ENCODE results near the gene NEMP1. TPM values are rescaled to one million over a fixed set of nuclear protein-coding genes. Genes with fewer than 3 reads are reported as not detected.

The NEMP1 gene
- total and polyA plus RNA-seq, 4 experiments from 2014 or later: 4.6 to 27.2 (median 16.8) TPM

DNA sequence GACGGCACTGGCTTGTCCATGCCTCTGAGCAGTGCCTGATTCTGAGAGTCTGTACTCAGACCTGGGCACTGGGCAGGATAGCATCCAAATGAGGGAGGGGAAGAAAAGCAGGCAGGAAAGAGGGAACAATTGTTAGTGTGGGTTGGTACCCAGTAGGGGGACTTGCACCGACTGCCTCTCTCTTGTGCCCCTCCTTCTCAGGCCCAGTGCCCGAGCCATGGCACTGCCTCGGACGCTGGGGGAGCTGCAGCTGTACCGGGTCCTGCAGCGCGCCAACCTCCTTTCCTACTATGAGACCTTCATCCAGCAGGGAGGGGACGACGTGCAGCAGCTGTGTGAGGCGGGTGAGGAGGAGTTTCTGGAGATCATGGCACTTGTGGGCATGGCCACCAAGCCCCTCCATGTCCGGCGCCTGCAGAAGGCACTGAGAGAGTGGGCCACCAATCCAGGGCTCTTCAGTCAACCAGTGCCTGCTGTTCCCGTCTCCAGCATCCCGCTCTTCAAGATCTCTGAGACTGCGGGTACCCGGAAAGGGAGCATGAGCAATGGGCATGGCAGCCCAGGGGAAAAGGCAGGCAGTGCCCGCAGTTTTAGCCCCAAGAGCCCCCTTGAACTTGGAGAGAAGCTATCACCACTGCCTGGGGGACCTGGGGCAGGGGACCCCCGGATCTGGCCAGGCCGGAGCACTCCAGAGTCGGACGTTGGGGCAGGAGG, 12.5 kb upstream of the NEMP1 start:
- H3K9me3 Mint-ChIP-seq: no peaks in the 10 kb centered on the region
- peaks cover 17% of the 10 kb centered on the region for H3K36me3 ChIP-seq (ENCODE audit: insufficient read depth, low read length)
- peak overlapping the region; percentile 26 for H3K27ac ChIP-seq (ENCODE audit: low read depth, low read length)
- intact Hi-C loops (cut with micrococcal nuclease): no loop called here
- peaks cover 60% of the 10 kb centered on the region for H3K4me1 ChIP-seq (ENCODE audit: insufficient read depth, low read length)
- no peak overlapping the region for H3K4me3 ChIP-seq (ENCODE audit: low read length in 2 of 2)
- peak overlapping the region in 6 of 7 donors; percentile 50 to 93 (median 88) for H3K27ac Mint-ChIP-seq
- H3K36me3 Mint-ChIP-seq: peaks cover 2 to 50% of the 10 kb centered on the region in 2 donors
- no peaks in the 10 kb centered on the region for H3K27me3 ChIP-seq (ENCODE audit: insufficient read depth, low read length)
- no peaks in the 10 kb centered on the region for H3K9me3 ChIP-seq (ENCODE audit: control insufficient read depth in 1 of 2, low read length in 2 of 2)
- DNase-seq: peak in 1 of 5 donors; percentile 11
- peaks cover 35 to 86% (median 52%) of the 10 kb centered on the region in 4 donors for H3K4me1 Mint-ChIP-seq
- ChIA-PET CTCF (ENCODE audit: partially characterized antibody) (interaction anchor here (1.4 to 11.0 kb wide), 8 partner anchors 8 to 80 kb away, joined by 4 to 184 read pairs (median 10); partner anchors contain the start of genes NEMP1 and STAT6), POLR2A (ENCODE audit: partially characterized antibody) (interaction anchor here (1.0 to 17.6 kb wide), 5 partner anchors 10 to 27 kb away, joined by 3 to 622 read pairs (median 108); partner anchors contain the start of genes NEMP1 and STAT6)
- peak overlapping the region; percentile 61 to 95 (median 81) for H3K4me3 Mint-ChIP-seq
- no peaks in the 10 kb centered on the region for H3K27me3 Mint-ChIP-seq

DNA sequence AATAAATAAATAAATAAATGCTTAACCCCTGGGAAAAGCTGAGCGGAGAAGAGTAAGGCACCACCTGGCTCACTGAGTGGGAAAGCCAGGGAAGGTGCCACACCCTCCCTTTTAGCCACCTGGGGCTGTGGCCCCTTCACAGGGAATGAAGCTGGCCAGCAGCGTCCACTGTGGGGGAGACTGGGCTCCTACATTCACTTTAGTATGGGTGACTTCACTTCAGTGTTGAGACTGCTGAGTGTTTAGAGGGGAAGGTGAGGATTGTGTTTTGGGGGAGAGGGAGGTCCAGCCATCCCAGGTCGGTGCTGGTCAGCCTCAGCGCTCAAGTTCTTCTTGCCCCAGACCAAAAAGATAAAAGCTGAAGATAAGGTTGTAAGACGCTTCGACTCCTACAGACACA, 11.9 kb upstream of the NEMP1 start:
- no peaks in the 10 kb centered on the region for H3K27me3 Mint-ChIP-seq
- peak in 1 of 5 donors; percentile 17 for DNase-seq
- no peaks in the 10 kb centered on the region for H3K9me3 Mint-ChIP-seq
- H3K36me3 Mint-ChIP-seq: peaks cover 0 to 45% of the 10 kb centered on the region in 2 donors
- H3K4me3 Mint-ChIP-seq: peak overlapping the region; percentile 61 to 95 (median 81)
- peak overlapping the region; percentile 26 for H3K27ac ChIP-seq (ENCODE audit: low read depth, low read length)
- H3K27ac Mint-ChIP-seq: peak overlapping the region; percentile 50 to 93 (median 87)
- H3K36me3 ChIP-seq (ENCODE audit: insufficient read depth, low read length): peaks cover 13% of the 10 kb centered on the region
- peaks cover 66% of the 10 kb centered on the region for H3K4me1 ChIP-seq (ENCODE audit: insufficient read depth, low read length)
- ChIA-PET CTCF (ENCODE audit: partially characterized antibody) (interaction anchor here (1.6 to 11.0 kb wide), 4 partner anchors 8 to 20 kb away, joined by 6 to 184 read pairs (median 58); partner anchors contain the start of genes NEMP1 and STAT6), POLR2A (ENCODE audit: partially characterized antibody) (interaction anchor here (8.8 to 17.6 kb wide), 3 partner anchors 12 to 19 kb away, joined by 108 to 622 read pairs (median 154); partner anchors contain the start of genes NEMP1 and STAT6)
- H3K9me3 ChIP-seq (ENCODE audit: control insufficient read depth in 1 of 2, low read length in 2 of 2): no peaks in the 10 kb centered on the region
- peaks cover 39 to 88% (median 58%) of the 10 kb centered on the region in 4 donors for H3K4me1 Mint-ChIP-seq
- no peaks in the 10 kb centered on the region for H3K27me3 ChIP-seq (ENCODE audit: insufficient read depth, low read length)
- intact Hi-C loops (cut with micrococcal nuclease): no loop called here
- H3K4me3 ChIP-seq (ENCODE audit: low read length in 2 of 2): no peak overlapping the region

GRCh38 chr12:57089271-57090245, 11.0 kb upstream of the NEMP1 start:
- no peaks in the 10 kb centered on the region for H3K27me3 Mint-ChIP-seq
- DNase-seq: peak; percentile 26 to 53 (median 36)
- intact Hi-C loops (cut with micrococcal nuclease): loop anchor here (5.0 kb wide), 3 partner anchors 452 to 758 kb away; partner anchors contain the start of genes CDK4 and CTDSP2
- peak overlapping the region; percentile 53 for H3K27ac ChIP-seq (ENCODE audit: low read depth, low read length)
- H3K36me3 Mint-ChIP-seq: peaks cover 0 to 39% of the 10 kb centered on the region in 2 donors
- POLR2A ChIA-PET (ENCODE audit: partially characterized antibody): interaction anchor here (0.5 to 17.6 kb wide), 8 partner anchors 9 to 460 kb away, joined by 4 to 622 read pairs (median 22); partner anchors contain the start of genes BAZ2A, LRP1, NEMP1 and SHMT2
- no peaks in the 10 kb centered on the region for H3K27me3 ChIP-seq (ENCODE audit: insufficient read depth, low read length)
- no peaks in the 10 kb centered on the region for H3K9me3 ChIP-seq (ENCODE audit: control insufficient read depth in 1 of 2, low read length in 2 of 2)
- peaks cover 44 to 84% (median 60%) of the 10 kb centered on the region in 4 donors for H3K4me1 Mint-ChIP-seq
- CTCF ChIA-PET (ENCODE audit: partially characterized antibody): interaction anchor here (0.6 to 11.0 kb wide), 5 partner anchors 9 to 158 kb away, joined by 3 to 184 read pairs (median 8); partner anchors contain the start of genes NEMP1 and STAT6
- peaks cover 62% of the 10 kb centered on the region for H3K4me1 ChIP-seq (ENCODE audit: insufficient read depth, low read length)
- peak overlapping the region; percentile 67 to 76 for H3K4me3 ChIP-seq (ENCODE audit: low read length in 2 of 2)
- peaks cover 12% of the 10 kb centered on the region for H3K36me3 ChIP-seq (ENCODE audit: insufficient read depth, low read length)
- no peaks in the 10 kb centered on the region for H3K9me3 Mint-ChIP-seq
- peak overlapping the region; percentile 85 to 96 (median 93) for H3K27ac Mint-ChIP-seq
- peak overlapping the region; percentile 92 to 95 (median 94) for H3K4me3 Mint-ChIP-seq

GRCh38 chr12:57088354-57089270, 10.0 kb upstream of the NEMP1 start, which contains the start of gene NAB2:
Gene NAB2 (plus strand): TSS chr12:57089114. CDS start chr12:57089272, 158 bp downstream.
- Mint-ChIP-seq H3K36me3 (peaks cover 0 to 37% of the 10 kb centered on the region in 2 donors), H3K4me3 (peak within 1 kb of the TSS; percentile 92 to 98 (median 95)), H3K4me1 (peaks cover 40 to 77% (median 53%) of the 10 kb centered on the region in 4 donors), H3K27me3 (no peaks in the 10 kb centered on the region), H3K9me3 (no peaks in the 10 kb centered on the region), H3K27ac (peak within 1 kb of the TSS; percentile 97 to 99 (median 98))
- intact Hi-C loops (cut with micrococcal nuclease): loop anchor here (1.0 to 5.0 kb wide), 5 partner anchors 10 to 759 kb away; partner anchors contain the start of genes CDK4, CTDSP2, NEMP1 and STAT6
- POLR2A ChIA-PET (ENCODE audit: partially characterized antibody): interaction anchor here (0.6 to 17.6 kb wide), 12 partner anchors 10 to 970 kb away, joined by 3 to 622 read pairs (median 6); partner anchors contain the start of genes BAZ2A, GLI1, LRP1 and NEMP1
- Histone ChIP-seq H3K36me3 (ENCODE audit: insufficient read depth, low read length) (peaks cover 9% of the 10 kb centered on the region), H3K4me1 (ENCODE audit: insufficient read depth, low read length) (peaks cover 52% of the 10 kb centered on the region), H3K27me3 (ENCODE audit: insufficient read depth, low read length) (no peaks in the 10 kb centered on the region), H3K9me3 (ENCODE audit: control insufficient read depth in 1 of 2, low read length in 2 of 2) (no peaks in the 10 kb centered on the region), H3K4me3 (ENCODE audit: low read length in 2 of 2) (peak within 1 kb of the TSS; percentile 90 to 91), H3K27ac (ENCODE audit: low read depth, low read length) (peak within 1 kb of the TSS; percentile 97)
- DNase-seq: peak; percentile 89 to 94 (median 92)
- CTCF ChIA-PET (ENCODE audit: partially characterized antibody): interaction anchor here (1.6 to 11.0 kb wide), 3 partner anchors 9 to 22 kb away, joined by 6 to 184 read pairs (median 109); partner anchors contain the start of genes NEMP1 and STAT6

- peaks cover 35 to 69% (median 46%) of the 10 kb centered on the region in 4 donors for H3K4me1 Mint-ChIP-seq
Measured at GRCh38 chr12:57087691-57088353, 9.2 kb upstream of the NEMP1 start.

More at GRCh38 chr12:57087691-57088353, 9.2 kb upstream of the NEMP1 start:
- Mint-ChIP-seq H3K36me3 (peaks cover 0 to 34% of the 10 kb centered on the region in 2 donors), H3K4me3 (peak overlapping the region; percentile 90 to 98 (median 95)), H3K27me3 (no peaks in the 10 kb centered on the region), H3K9me3 (no peaks in the 10 kb centered on the region), H3K27ac (peak overlapping the region; percentile 97 to 99 (median 98))
- peak overlapping the region; percentile 97 for H3K27ac ChIP-seq (ENCODE audit: low read depth, low read length)
- H3K4me3 ChIP-seq (ENCODE audit: low read length in 2 of 2): peak overlapping the region; percentile 90 to 91
- ChIA-PET CTCF (ENCODE audit: partially characterized antibody) (interaction anchor here (8.9 to 11.0 kb wide), 2 partner anchors 16 to 23 kb away, joined by 109 to 184 read pairs; partner anchors contain the start of gene STAT6), POLR2A (ENCODE audit: partially characterized antibody) (interaction anchor here (0.6 to 17.6 kb wide), 10 partner anchors 9 to 969 kb away, joined by 3 to 622 read pairs (median 8); partner anchors contain the start of genes GLI1, LRP1, NEMP1 and SHMT2)
- DNase-seq: peak; percentile 60 to 89 (median 63)
- no peaks in the 10 kb centered on the region for H3K27me3 ChIP-seq (ENCODE audit: insufficient read depth, low read length)
- peaks cover 44% of the 10 kb centered on the region for H3K4me1 ChIP-seq (ENCODE audit: insufficient read depth, low read length)
- no peaks in the 10 kb centered on the region for H3K9me3 ChIP-seq (ENCODE audit: control insufficient read depth in 1 of 2, low read length in 2 of 2)
- intact Hi-C loops (cut with micrococcal nuclease): loop anchor here (1.0 to 5.0 kb wide), 6 partner anchors 10 to 759 kb away; partner anchors contain the start of genes CDK4, CTDSP2, NEMP1 and STAT6
- H3K36me3 ChIP-seq (ENCODE audit: insufficient read depth, low read length): peaks cover 8% of the 10 kb centered on the region

All from CD4-positive, alpha-beta memory T cell (primary cell).